Lower lobe of right lung (tissue), 2 donors: ENCODE measurements around the gene CASZ1. TPM values are rescaled to one million over a fixed set of nuclear protein-coding genes. Genes with fewer than 3 reads are reported as not detected.

ENCODE experiments used
- ATAC-seq, 2 donors: fragments of 200-7000 bp; cut with Tn5 transposase; one replicate each; pipeline ENCODE4 v1.9.1; 2020 to 2022; ENCODE audit warnings: mild to moderate bottlenecking in 2 of 2, moderate library complexity in 2 of 2
- DNase-seq: peaks from one replicate; pipeline ENCODE4 v3.0.0-alpha.2; 2020
- H3K27ac ChIP-seq: fragments of 200-600 bp; one replicate; pipeline ENCODE4 v1.8.0; 2022
- H3K27me3 ChIP-seq: fragments of 200-600 bp; one replicate; pipeline ENCODE4 v1.8.0; 2022; ENCODE audit warnings: low read depth
- H3K36me3 ChIP-seq: fragments of 200-600 bp; one replicate; pipeline ENCODE4 v1.8.0; 2022; ENCODE audit warnings: mild to moderate bottlenecking
- H3K4me1 ChIP-seq: fragments of 200-600 bp; one replicate; pipeline ENCODE4 v1.8.0; 2022
- H3K4me3 ChIP-seq: fragments of 200-600 bp; one replicate; pipeline ENCODE4 v1.8.0; 2022; ENCODE audit warnings: mild to moderate bottlenecking
- H3K9me3 ChIP-seq: fragments of 200-600 bp; one replicate; pipeline ENCODE4 v1.8.0; 2022
- intact Hi-C: fragments of 100-400 bp; cut with DNase I; formaldehyde crosslinking; loops from one replicate; pipeline ENCODE4 v1.11.0; 2022
- total RNA-seq: library from RNA; stranded (reverse); fragmentation: NEBNext Ultra II Directional; extraction: Animal tissue kit (Norgen Biotek cat#: 25700); gene quantifications from one replicate; pipeline ENCODE4 v1.2.1, GENCODE V29; 2021
- TF ChIP-seq, protein P1 (sequence below): fragments of 200-600 bp; IDR thresholded peaks from one replicate; pipeline ENCODE4 v1.8.0; 2022; ENCODE audit warnings: antibody characterized with exemption, mild to moderate bottlenecking
- donor health status: DM: no; HTN: yes; CAD: no; lungs with severe emphysema.

The CASZ1 gene
- total RNA-seq, 1 donor from 2014 or later: 47.5 TPM

DNA sequence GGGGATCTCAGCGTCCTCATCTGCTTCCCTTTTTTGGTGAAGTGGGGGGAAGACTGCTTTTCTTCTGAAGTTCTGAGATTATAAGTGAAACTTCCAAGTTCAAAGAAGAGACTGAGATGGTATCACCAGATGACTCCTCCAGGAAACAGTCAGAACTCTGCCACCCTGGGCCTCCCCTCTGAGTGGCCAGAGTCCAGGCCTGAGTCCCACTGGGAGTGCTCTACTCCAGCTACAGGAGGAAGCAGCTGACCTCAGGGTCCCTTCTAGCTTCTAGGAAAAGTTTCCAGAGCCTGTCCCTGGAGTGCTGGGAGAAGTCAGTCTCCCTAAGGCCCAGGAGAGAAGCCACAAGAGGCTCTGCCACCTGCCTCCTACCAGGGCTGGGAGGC is 104.7 kb downstream of the CASZ1 start:
- DNase-seq (no peak), ATAC-seq (no peak)
- H3K4me1 ChIP-seq: peaks cover 81% of the 10 kb centered on the region
- no peaks in the 10 kb centered on the region for H3K9me3 ChIP-seq
- H3K27me3 ChIP-seq: no peaks in the 10 kb centered on the region
- H3K27ac ChIP-seq: peak overlapping the region; percentile 93
- H3K4me3 ChIP-seq: peak overlapping the region; percentile 78
- H3K36me3 ChIP-seq: no peaks in the 10 kb centered on the region
- TF ChIP-seq, protein P1, sequence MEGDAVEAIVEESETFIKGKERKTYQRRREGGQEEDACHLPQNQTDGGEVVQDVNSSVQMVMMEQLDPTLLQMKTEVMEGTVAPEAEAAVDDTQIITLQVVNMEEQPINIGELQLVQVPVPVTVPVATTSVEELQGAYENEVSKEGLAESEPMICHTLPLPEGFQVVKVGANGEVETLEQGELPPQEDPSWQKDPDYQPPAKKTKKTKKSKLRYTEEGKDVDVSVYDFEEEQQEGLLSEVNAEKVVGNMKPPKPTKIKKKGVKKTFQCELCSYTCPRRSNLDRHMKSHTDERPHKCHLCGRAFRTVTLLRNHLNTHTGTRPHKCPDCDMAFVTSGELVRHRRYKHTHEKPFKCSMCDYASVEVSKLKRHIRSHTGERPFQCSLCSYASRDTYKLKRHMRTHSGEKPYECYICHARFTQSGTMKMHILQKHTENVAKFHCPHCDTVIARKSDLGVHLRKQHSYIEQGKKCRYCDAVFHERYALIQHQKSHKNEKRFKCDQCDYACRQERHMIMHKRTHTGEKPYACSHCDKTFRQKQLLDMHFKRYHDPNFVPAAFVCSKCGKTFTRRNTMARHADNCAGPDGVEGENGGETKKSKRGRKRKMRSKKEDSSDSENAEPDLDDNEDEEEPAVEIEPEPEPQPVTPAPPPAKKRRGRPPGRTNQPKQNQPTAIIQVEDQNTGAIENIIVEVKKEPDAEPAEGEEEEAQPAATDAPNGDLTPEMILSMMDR: no peak
- intact Hi-C loops: no loop called here

DNA sequence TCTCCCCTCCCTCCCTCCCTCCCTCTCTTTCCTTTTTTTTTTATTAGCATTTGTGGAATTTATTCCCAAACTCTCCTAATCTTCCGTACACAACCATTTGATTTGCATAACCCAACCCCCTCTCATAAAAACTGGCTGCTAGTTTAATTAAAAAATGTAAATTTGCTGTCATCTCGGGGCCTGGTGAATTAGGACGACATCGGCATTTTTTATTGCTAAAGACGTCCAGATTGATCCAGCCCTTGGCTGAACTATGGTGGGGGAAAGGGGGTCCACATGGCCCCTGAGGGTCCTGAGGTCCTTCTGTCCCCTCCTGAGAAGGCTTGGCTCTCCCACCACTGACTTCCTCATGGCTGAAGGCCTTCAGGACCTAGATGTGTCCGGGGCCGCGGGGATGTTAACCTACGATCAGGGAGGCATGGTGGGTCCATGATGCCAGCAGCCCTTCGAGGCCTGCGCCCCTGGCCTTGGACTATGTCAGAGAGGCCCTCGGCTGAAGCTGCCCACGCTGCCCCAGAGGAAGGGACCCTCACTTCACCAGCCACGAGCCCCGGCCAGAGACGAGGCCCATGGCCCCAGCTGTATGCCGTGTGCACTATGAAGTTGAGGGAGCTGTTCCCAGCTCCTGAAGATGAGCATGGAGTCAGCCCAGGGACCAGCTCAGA is 105.2 kb downstream of the CASZ1 start:
- no peak for DNase-seq
- Histone ChIP-seq H3K4me1 (peaks cover 81% of the 10 kb centered on the region), H3K27me3 (no peaks in the 10 kb centered on the region), H3K27ac (peak overlapping the region; percentile 93), H3K9me3 (no peaks in the 10 kb centered on the region), H3K36me3 (no peaks in the 10 kb centered on the region), H3K4me3 (peak overlapping the region; percentile 78)
- TF ChIP-seq, protein P1: no peak
- intact Hi-C loops: no loop called here
- no peak for ATAC-seq

DNA sequence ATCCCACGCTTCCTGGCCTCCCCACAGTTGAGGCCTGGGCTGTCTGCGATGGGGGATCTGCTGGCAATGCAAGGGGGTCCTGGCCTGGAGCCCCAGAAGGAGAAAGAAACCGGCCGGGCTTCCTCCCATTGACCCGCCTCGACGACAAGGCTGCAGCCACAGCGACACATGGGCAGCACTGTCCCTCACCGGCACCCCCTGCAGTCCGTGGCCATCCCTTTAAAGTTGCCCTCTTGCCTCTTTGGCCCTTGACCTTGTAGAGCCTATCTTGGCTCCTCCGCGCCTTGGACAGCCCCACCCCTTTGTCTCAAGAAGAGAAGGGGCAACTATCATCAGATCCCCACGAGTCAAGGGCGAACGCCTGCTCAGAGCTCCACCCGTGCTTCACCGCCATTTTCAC is 106.0 kb downstream of the CASZ1 start:
- Histone ChIP-seq H3K27ac (peak overlapping the region; percentile 58), H3K36me3 (no peaks in the 10 kb centered on the region), H3K27me3 (no peaks in the 10 kb centered on the region), H3K4me1 (peaks cover 81% of the 10 kb centered on the region), H3K4me3 (peak overlapping the region; percentile 6), H3K9me3 (no peaks in the 10 kb centered on the region)
- DNase-seq (no peak), ATAC-seq (no peak)
- intact Hi-C loops: no loop called here
- TF ChIP-seq, protein P1: no peak

DNA sequence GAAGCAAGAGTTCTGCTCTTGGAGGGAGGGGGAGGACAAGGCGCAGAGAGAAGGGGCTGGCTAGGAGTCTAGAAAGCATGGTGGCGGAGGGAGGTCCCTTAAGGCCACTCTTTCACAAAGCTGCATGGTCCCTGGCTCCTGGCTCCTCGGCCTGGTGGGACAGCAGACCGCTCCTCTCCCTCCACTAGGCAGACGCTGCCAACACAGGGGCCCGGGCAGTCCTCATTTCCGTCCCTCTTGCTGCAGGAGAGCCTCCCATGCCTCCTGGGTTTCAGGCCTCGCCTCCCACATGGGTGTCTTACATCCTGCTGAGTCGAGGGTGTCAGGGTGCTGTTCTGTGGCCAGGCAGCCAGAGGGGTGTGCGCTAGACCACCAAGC is 108.0 kb downstream of the CASZ1 start:
- Histone ChIP-seq H3K27me3 (no peaks in the 10 kb centered on the region), H3K4me1 (peaks cover 93% of the 10 kb centered on the region), H3K4me3 (no peak overlapping the region), H3K27ac (peak overlapping the region; percentile 80), H3K36me3 (no peaks in the 10 kb centered on the region), H3K9me3 (no peaks in the 10 kb centered on the region)
- ATAC-seq (no peak), DNase-seq (no peak)
- intact Hi-C loops: no loop called here
- TF ChIP-seq, protein P1: no peak

DNA sequence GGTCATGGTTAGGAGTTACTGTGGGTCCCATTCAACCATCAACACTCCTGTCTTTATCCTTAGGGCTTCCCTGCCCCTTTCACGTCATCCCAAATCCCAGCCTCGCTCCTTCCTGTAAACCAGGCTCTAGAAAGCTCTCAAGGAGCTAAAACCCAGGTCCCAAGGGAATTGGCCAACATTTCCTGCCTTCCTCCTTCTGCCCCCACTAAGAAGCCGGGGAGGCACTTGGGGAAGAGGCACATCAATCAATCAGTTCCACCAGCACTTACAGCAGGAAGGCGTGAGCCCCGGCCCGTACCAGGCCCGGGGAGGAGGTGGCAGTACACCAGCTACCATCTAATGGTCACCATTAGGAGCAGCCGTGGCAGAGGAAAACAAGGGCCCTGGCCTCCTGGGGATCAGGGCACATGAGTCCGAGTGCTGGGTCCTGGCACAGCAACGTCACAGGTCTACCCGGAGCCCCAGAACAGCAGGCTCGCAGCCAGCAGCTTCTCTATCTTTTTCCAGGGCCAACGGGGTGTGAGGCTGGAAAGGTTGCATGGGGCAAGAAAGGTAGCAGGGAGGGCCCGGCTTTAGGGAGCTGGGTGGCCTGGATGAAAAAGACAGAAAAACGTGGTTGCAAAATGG is 108.6 kb downstream of the CASZ1 start:
- H3K4me1 ChIP-seq: peaks cover 94% of the 10 kb centered on the region
- H3K27me3 ChIP-seq: no peaks in the 10 kb centered on the region
- intact Hi-C loops: no loop called here
- H3K4me3 ChIP-seq: no peak overlapping the region
- DNase-seq (no peak), ATAC-seq (no peak)
- TF ChIP-seq, protein P1: no peak
- H3K9me3 ChIP-seq: no peaks in the 10 kb centered on the region
- peak overlapping the region; percentile 80 for H3K27ac ChIP-seq
- H3K36me3 ChIP-seq: no peaks in the 10 kb centered on the region
